GM19463 (cell line): Measurements from ENCODE around the gene STK32B.

Experiments
- ATAC-seq: cut with Tn5 transposase; IDR thresholded peaks from one replicate; pipeline ENCODE4 v1.9.1; 2021; ENCODE audit warnings: mild to moderate bottlenecking, moderate library complexity; ENCODE audit not compliant: unreplicated experiment

Gene STK32B

DNA sequence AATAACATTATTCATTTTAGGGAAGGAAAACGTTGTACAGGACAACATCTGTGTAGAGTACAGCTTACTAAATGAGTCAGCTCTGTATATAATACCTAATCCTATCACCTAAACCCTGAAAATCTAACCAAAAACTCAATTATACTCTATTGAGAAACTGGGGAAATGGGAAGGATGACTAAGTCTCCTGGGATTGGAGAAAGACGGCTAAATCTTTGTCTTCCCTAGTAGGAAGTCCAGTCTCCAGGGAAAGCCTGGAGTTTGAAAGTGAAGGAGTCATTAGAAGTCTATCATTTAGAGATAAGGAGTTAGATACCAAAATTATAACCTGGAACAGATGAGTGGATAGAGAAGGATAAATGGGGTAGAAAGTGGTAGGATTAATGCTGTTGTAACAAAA is 286.5 kb downstream of the STK32B start:
- ATAC-seq, result no peak

DNA sequence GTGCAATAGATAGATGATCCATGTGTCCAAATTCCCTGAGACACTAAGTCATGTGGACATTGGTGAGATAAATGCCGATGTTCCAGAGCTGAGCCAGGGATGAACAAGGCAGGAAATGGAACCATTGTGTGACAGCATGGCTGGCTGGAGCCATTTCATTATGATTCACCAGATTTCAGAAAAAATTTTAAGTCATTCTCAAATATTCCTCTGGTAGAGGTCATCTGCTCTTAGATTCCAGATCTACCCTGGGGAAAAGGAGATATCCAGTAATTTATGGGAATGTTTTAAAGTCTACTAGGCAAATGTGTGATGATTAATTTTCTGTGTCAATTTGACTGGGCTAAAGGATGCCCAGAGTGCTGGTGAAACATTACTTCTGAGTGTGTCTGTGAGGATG is 287.3 kb downstream of the STK32B start:
- ATAC-seq, result no peak

DNA sequence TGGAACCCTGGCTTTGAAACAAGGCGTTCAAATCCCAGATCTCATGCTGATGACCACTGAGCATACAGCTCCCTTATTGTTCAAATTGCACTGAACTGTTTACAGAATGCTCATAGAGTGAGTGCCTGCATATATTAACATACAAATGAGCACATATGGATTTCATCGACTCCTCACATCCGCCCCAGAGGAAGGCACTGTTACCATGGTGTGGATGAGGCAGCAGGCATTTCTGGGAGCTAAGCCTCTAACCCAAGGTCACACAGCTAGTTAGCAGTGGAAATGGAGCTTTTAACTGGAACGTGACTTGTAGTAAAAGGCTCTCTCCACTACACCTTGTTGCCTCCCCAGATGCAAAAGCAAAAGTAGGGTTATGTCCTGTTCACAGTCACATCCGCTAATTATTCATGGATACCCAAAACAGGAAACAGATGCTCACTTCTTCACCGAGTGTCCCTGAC is 289.7 kb downstream of the STK32B start:
- no peak for ATAC-seq

DNA sequence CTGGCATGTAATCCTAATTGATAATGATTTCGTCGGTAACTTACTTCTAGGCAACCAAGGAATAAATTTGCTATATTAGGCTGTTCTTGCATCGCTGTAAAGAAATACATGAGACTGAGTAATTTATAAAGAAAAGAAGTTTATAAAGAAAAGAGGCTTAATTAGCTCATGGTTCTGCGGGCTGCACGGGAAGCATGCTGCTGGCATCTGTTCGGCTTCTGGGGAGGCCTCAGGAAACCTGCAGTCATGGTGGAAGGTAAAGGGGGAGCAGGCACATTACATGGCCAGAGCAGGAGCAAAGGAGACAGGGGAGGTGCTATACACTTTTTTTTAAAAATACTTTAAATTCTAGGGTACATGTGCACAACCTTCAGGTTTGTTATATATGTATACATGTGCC is 290.2 kb downstream of the STK32B start:
- no peak for ATAC-seq

DNA sequence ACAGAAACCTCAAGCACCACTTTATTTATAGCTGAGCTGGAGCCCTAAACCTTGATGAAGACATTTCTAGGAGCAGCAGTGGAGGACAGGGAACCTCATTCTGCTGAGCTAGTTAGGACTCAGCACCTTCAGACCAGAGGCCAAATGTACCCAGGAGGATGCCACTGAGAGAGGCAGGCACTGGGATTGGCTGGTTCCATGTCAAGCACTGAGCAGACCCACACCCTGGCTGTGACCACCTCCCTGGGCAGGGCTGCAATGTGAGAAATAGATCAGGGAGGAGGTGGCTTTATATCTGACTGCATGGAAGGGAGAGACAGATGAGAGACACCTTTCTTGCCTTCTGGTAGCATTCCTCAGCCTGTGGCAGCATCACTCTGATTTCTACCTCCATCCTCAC is 304.6 kb downstream of the STK32B start:
- no peak for ATAC-seq

DNA sequence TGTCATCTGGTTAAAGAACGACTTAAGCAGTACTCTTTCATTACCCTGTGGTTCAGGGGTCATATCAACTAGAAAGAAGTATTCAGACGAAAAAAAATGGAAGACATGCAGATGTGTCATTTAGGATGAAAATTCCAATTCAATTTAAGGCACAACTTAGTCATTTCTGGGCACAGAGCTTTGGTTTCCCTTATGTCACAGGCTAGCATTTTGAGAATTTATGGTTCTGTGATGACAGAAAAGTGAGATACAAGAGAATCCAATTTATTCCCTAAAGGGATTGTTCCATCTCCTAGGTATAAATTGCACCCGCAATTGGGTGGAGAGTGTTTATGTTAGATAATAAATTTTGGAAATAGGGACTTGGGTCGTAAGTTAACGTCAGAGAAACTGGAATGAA is 306.6 kb downstream of the STK32B start:
- no peak for ATAC-seq

DNA sequence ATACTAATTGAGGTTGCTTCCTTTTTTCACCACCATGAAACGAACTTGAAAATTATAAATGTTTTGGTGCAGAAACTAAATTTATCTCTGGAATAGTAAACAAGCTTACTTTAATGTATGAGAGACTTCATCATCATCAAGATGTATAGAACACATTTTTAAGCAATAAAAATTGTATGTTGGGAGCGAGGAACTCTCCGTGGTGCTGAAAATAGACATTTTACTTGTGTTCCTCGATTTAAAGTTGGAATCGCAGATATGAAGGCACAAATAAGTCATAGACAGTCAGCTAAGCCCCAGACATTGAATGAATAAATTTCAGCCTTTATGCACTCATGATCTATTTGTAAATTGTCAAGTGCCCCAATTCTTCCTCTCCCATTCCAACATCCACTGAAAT is 310.7 kb downstream of the STK32B start:
- ATAC-seq, result no peak

DNA sequence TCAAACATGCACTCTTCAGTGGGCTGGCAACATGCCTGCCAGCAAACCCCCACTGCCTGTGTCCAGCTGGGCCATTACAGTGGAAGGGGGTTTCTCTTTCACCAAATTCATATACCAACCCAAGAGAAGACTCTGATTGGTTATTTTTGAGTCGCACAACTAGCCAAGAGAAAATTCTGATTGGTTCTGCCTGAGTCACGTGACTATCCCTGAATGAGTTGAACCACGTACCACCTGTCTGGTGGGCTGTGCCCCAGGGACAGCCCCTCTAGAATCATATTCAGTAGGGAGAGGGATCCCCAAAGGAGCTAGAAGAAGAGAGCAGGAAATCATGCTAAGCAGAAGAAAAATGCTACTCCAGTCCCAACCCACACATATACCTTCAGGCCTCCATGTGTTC is 313.1 kb downstream of the STK32B start:
- no peak for ATAC-seq

DNA sequence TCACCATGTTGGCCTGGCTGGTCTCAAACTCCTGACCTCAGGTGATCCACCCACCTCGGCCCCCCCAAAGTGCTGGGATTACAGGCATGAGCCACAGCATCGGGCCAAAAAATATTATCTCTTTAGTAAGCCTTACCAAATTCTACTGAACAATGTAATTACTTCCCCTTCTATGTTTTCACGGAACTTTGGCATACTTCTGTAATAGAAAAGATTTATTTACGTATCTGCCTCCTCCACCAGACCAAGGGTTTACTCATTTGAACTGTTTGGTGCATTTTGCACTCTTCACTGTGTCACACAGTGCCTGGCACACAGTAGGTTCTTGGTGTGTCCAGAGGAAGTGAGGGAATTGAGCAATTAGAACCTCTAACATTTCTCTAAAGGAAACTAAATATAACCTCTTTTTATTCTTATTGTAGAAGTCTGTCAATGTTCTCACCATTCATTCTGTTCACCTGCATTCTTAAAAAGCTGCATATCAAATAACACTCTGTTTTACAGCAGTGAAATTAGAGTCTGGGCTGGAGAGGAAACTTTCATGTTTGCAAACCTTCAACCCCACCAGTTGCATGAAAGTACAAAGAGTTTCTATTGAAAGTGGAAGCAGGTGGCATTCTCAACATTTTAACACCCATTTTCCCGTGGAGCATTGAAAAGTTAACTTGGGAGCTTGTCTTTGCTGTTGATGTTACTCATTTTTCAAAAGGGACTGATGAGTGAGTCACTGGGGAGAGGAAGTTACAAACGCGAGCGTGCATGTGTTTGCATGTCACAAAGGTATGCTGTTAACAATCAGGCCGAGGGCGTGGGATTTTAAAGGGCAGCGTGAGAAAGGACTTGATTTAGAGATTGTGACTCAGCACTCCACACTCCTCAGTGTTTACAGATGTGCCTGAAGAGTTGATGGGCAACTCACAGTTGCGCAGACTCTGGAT is 314.1 kb downstream of the STK32B start:
- no peak for ATAC-seq

DNA sequence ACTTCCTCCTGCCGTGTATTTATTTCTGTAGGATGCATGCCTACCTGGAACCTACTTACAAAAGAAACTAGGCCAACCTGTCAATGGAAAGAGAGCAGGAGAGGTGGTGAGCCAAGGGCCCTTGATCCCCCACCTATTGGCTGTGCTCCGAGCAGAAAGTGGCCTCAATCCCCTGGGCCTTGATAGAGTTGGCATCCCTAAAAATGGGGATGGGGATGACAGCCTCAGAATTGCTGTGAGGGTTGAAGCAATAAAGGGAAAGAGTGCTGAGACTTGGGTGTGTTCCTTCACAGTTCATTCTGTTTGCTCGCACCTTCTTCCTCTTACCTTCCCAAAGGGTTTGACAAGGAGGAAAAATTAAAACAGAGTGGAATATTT is 314.7 kb downstream of the STK32B start:
- no peak for ATAC-seq

DNA sequence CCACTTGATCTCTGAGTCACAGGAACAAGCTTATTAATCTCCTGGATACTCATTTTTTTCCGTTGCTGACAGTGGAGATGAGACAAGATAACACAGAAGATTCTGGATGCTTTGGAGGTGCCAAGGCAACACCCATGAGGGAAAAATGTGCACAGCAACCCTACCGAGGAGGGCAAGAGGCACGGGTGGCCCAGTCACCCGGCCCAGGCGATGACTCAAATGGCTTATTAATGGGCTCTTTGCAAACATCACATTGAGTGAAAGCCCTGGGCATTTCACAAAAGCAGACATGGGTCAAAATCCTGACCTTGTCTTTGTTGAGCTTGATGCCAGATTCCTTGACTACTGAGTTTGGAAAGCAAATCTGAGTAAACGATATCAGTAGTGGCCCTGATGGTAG is 315.1 kb downstream of the STK32B start:
- no peak for ATAC-seq

DNA sequence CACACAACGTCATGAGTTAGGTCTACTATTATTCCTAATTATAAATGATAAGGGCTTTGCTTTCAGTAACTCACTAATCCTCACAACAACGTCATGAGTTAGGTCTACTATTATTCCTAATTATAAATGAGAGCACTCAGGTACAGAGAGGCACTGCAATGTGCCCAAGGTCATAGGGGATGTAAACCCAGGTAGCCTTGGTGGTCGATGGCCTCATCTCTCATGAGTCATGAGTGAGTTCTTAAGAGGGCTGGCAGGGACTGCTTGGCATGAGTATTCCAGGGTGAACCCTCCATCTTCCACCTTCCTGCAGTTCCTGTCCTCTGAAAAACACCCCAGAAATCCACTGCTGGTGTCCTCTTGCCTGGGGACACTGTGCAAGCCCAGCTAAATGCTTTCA is 317.1 kb downstream of the STK32B start:
- no peak for ATAC-seq

DNA sequence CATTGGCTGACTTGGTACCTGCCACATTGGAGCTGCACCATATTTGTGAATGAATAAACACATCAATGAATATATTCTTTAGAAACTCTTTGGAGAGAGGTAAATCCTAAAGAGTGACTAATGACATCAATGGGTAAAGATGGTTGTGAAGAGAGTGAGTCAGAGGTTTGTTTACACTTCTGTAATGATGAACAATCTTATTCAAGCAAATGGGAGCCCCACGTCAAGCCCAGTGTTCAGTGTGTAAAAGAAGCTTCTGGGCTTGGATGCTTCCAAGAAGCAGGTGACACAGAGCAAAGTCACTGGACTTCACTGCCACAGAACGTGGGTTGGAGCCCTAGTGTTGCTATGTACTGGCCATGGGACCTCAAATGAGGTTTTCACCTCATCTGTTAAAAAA is 319.0 kb downstream of the STK32B start:
- ATAC-seq, result no peak

DNA sequence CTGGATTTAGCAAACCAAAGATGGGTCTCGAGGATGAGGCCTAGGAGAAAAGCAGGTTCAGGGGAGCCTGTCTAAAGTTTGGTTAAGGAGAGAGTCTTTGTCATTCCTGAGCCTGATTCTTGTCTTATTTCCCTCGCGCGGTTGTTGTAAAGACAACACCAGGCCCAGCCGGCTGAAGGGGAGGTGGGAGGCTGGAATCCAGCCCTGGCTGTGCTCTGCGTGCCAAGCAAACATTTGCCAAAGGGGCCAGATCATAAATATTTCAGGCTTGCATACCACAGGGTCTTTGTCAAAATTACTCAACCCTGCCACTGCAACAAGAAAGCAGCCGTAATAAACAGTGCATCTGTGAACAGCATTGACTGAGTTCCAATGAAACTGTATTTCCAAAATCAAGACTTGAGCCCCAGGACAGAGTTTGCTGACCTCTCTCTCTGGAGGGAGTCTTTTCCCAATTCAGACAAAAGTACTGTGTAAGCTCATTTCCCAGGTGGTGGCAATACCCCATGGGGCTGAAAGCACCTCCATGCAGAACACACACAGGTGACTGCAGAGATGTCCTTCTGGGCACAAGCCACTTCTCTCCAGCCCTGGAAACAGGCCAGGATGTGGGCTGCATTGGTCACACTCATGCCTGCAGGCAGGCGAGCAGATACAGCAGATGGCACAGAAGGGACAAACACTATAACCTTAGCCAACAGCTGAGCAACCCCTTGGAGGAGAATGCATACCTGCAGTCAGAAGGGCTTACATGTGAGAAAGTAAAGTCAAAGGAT is 320.3 kb downstream of the STK32B start:
- ATAC-seq, result no peak

DNA sequence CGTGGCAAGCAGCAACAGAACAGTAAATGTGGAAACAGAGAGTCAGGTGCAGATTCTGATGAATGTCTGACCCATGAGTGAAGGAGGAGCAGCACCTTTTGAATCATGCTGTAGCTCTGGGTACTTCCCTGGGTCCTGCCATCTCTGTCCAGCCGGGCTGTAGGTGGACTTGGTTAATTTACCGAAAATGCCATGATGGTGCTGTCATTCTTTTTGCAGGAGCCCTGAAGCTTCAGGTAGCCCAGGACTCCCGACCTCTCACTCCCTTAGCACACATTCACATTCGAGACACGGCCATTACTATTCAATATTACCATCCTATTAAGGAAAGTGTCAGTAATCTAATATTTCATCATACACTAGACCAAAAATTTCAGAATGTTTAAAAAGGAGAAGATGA is 320.9 kb downstream of the STK32B start:
- no peak for ATAC-seq

DNA sequence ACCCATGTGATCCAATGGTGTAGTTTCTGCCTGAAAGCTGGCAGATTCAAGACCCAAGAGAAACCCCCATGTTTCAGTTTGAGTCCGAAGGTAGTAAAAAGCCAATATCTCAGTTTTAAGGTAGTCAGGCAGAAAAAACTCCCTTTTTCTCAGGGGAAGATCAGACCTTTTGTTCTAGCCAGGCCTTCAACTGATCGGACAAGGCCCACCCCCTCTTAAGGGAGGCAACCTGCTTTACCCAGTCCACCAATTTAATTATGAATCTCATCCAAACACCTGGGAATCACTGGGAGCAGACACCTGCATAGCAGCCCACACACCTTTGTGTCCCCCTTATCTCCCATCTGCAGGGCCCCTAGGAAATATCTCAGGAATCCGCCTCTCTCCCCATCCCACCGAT is 322.0 kb downstream of the STK32B start:
- no peak for ATAC-seq

DNA sequence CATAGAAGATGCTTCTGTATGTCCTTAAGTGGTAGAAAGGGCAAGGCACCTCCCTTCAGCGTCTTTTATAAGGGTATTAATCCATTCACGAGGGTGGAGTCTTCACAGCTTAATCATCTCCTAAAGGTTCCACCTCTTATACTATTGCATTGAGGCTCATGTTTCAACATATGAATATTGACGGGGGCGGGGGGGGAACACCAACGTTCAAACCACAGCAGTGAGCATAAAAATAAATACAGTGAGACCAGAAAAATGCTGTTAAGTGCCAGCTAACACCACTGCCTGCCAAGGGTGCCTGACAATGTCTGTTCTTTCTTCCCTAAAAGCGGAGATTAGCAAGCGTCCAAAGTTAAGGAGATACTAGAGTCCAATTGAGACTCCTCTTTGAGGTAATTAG is 323.3 kb downstream of the STK32B start:
- ATAC-seq, result no peak

DNA sequence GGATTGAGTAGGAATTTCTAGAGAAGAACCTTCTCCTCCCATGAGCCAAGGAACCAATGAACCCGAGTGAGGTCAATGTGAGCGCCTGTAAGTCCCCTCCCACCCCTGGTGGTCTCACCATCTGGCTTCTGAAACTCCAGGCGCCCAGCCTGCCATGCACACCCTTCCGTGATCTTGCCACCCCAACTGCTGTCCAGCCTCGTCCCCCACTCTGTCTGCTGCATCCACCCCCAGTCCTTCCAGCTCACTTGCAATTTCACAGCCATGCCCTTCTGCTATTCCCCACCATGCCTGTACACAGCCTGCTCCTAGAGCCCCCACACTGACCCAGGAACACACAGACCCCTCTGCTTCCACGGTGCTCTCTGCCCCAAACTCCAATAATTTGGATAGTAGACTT is 323.7 kb downstream of the STK32B start:
- no peak for ATAC-seq

DNA sequence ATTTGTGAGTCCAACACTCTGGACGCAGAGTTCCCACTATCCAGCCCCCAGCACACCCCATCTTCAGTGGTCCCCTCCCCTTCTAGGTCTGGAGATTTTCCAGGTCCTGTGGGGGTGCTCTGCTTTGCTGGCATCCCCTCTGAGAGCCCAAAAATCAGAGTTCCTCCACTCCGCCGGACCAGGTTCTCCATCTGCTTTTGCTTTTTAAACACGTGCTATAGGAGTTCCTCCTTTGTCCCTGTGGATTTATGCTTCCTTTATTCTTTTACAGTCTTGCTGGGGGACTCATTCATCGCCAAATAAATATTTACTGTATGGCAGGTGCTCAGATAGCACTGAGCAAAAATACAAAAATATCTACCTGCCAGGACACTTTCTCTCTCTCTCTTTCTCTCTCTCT is 324.7 kb downstream of the STK32B start:
- ATAC-seq, result no peak

DNA sequence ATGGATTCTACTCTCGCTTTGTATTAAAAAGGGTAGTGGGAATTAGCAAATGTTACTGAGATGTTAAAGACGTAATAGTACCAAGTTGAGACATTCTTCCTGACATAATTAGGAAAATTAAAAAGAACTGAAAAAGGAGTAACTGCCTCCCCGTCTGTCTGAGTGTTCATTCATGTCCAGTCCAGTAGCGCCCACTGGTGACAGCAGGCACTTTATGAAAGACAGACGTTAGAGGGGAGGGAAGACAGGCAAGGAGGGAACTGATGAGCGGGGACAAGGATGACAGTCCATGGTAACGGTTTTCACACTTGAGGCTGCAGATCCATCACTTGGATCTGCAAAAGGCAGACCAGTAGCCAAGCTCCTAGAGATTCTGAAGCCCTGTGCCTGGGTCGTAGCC is 326.7 kb downstream of the STK32B start:
- no peak for ATAC-seq

DNA sequence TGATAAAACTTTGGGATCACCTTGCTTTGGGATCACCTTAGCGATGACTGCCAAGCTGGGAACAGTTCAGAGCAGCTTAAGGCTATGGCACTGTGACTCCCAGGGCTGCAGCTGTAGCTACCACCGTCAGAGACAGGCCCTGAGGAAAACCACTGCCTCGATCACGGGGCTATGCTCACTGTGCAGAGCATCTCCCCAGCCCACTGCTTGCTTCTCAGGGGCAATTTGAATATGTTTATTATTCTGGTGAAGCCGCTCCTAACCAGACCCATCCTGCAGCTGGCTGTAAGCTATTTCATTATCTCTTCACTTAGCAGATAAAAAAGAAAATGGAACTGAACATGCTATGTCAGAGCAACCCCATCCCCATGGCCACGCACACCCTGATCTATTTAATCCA is 328.6 kb downstream of the STK32B start:
- no peak for ATAC-seq

DNA sequence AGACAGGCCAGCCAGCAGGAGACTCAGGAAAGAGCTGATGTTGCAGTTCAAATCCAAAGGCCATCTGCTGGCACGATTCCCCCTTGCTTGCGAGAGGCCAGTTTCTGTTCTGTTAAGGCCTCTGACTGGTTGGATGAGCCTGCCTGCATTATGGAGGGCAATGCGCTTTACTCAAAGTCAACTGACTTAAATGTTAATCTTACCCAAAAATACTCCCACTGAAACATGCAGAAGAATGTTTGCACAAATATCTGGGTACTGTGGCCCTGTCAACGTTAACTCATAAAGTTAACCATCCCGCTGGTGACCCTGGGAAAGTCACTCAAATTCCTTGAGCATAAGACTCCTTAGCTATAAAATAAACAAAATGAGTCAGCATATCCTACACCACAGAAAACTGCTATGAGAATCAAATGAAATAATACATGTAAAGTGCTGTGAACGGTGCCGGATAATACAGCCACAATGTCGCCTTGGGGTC is 330.7 kb downstream of the STK32B start:
- ATAC-seq, result no peak
